Measurements from ENCODE around the gene IMPDH1.

IMPDH1 gene

DNA sequence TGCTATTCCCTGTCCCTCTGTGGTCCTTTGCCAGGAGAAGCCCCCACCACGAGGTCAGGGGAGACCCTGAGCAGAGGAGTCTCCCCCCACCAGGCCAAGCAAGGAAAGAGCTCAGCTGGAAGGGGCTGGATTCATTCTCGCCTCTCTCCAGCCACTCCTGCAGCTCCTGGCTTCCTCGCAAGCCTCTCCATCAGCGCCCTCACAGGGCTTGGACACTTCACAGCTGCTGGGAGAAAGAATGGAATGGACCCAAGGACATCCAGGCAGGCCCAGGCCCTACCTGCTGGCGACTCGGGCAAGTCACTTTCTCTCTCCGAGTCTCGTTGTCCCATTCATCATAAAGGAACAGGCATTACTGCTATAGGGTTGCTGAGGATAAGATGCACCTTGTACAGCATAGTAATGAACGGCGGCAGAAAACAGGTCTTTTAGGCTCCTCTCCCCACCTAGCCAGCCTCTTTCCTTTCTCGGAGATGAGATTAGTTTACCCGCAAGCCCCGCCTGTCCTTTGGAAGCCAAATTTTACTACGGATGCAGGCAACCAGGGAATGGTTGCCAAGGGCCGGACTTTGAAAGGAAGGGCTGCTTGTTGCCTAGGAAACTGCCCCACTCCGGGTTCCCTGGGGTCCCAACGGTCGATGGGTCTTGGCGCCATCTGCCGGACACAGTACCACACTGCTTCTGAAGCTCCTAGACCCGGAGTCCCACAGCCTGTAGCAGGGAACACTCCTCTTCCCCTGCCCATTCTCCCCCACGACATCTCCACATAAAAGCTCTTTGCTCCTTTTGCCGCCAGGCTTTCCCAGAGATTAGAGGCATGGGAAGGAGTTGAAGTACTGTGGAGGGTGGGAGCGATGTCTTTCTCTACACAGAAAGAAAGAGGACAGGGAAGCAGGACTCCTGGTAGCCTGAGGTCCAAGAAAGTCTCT, 22.3 kb downstream of the IMPDH1 start:
- DNase-seq (ENCODE audit: low read depth): no peak

DNA sequence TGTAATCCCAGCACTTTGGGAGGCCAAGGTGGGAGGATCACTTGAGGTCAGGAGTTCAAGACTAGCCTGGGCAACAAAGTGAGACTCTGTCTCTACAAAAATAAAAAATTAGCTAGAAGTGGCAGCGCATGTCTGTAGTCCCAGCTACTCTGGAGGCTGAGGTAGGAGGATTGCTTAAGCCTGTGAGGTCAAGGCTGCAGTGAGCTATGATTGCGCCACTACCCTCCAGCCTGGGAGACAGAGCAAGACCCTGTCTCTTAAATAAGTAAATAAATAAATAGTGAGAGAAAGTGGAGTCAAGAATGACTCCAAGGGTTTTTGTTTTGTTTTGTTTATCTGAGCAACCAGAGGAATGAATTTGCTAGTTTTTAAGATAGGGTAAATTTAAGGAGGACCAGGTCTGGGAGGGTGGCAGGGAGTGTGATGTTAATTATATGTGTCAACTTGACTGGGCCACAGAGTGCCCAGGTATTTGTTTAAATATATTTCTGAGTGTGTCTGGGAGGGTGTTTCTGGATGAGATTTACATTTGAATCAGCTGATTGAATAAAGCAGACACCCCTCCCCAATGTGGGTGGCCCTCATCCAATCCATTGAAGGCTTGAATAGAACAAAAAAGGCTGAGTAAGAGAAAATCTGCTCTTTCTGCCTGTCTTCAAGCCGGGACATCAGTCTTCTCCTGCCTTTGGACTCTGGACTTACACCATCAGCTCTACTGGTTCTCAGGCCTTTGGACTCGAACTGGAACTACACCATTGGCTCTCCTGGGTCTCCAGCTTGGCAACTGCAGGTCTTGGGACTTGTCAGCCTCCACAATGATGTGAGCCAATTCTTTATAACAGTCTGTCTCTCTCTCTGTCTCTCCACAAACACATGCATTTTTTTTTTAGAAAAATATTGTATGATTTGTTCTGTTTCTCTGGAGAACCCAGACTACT, 23.5 kb downstream of the IMPDH1 start:
- DNase-seq (ENCODE audit: low read depth): no peak

DNA sequence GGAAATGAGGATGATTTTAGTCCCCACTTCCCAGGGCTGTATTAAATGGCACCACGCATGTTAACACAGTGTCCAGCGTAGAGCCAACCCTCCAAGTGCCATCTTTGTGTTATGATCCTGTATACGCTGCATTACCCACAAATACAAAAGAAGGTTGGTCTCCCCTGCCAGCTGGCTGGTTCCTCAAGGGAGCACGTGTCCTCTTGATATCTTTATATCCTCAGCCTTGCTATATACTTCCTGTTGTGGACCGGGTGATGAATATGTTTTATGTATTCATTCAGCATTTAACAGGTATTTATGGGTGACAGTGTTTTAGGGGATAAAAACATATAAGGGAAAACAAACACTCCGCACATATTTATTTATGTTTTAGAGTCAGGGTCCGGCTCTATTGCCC, 25.1 kb downstream of the IMPDH1 start:
- DNase-seq (ENCODE audit: low read depth): no peak

- DNase-seq (ENCODE audit: low read depth): no peak
These were observed 26.0 kb downstream of the IMPDH1 start for GRCh38 chr7:128383776-128384175.

GRCh38 chr7:128381161-128381821, 28.5 kb downstream of the IMPDH1 start:
- DNase-seq (ENCODE audit: low read depth): no peak

DNA sequence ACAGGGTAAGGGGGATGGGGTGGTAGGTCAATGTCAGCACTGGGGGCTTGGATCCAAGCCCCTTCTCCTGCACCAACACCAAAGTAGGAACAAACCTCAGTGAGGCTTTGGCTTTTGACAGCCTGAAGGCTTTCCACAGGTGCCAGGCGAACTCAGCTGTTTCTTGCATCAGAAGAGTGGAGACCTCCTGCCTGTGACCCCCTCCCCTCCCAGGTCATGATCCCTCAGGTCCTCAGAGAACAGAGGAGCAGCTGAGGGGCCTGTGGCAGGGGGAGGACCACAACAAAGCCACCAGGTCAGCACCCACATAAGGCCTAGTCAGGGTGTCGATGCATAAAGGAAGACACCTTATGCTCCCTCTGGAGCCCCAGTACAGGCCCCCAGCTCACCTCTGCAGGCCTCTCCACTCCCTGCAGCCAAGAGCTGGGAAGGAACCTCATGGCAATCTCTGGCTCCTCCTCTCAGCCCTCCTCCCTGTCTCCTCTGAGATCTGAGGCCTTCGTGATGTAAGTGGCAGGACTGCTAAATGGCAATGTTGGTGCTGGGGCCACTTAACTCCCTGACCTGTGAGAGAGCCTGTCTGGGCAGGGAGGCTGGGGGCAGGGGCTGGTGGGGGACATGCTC, 29.2 kb downstream of the IMPDH1 start:
- DNase-seq (ENCODE audit: low read depth): no peak

- DNase-seq (ENCODE audit: low read depth): no peak
These were observed 29.8 kb downstream of the IMPDH1 start for GRCh38 chr7:128379900-128380479.

- DNase-seq (ENCODE audit: low read depth): no peak
These were observed 31.1 kb downstream of the IMPDH1 start for GRCh38 chr7:128378637-128379036.

- DNase-seq (ENCODE audit: low read depth): no peak
These were observed 33.7 kb downstream of the IMPDH1 start for GRCh38 chr7:128376077-128376476.

GRCh38 chr7:128374041-128374440, 35.7 kb downstream of the IMPDH1 start:
- DNase-seq (ENCODE audit: low read depth): no peak

DNA sequence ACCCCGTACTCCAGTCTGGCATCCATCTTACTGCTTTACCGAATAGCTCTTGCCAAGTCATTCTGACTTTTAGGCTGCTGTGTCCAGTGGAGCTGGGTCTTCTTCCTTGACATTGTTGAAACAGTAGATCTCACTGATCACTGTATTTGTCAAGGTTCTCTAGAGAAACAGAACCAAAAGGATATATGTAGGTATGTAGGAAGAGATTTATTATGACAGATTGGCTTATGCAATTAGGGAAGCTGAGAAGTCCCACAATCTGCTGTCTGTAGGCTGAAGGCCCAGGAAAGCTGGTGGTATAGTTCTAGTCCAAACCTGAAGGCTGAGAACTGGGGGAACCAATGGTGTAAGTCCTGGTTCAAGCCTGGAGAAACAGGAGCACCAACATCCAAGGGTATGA, 36.2 kb downstream of the IMPDH1 start:
- no peak for DNase-seq (ENCODE audit: low read depth)

GRCh38 chr7:128370491-128370890, 39.3 kb downstream of the IMPDH1 start:
- DNase-seq (ENCODE audit: low read depth): no peak

GRCh38 chr7:128366986-128367385, 42.8 kb downstream of the IMPDH1 start:
- DNase-seq (ENCODE audit: low read depth): no peak

DNA sequence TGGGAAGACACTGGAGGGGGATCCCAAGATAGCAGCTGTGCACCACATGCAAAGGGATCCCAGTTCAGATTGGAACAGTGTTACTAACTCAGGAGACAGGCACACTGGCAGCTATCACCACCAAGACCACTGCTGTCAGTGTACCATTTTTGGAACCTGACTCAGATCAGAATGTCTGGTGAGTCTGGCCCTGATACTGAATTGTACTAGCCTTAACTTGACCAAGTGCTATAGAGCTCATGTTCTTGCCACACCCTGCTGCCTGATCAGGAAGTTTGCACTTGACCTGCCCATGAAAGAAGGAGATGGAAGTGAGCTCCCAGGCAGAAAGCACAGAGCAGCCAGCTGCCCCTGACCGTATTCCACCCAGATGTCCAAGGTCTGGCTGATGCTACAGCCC, 43.5 kb downstream of the IMPDH1 start:
- DNase-seq (ENCODE audit: low read depth): no peak

GRCh38 chr7:128365432-128365831, 44.4 kb downstream of the IMPDH1 start:
- DNase-seq (ENCODE audit: low read depth): no peak

DNA sequence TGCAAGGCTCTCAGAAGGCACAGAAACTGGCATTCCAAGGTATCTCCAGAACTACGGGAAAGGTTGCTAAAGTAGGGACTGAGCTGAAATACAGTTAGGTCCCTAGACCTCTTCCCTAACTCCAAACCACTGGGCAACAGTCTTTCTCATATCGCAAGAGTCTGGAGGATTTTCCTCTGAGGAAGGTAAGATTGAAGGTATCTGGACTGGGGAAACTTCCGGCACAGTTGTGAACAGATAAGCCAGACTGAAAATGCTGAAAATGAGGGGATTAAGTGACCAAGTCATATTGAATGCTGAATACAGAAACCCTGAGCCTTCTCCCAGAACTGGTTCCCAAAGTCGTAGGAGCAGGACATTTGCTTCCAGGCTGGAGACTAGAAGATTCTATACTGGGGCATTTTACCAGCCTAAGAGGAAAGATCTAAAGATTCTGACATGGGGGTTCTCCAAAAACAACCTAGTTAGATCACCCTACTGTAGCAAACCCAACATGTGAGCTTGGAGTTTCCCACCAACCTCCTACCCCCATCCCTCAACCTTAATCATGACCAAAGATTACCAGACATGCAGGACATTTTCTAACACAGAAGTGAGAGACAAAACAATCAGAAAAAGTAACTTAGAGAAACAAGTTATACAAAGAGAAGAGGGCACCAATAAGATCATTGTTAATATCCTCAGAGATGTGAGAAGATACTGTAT, 45.5 kb downstream of the IMPDH1 start:
- no peak for DNase-seq (ENCODE audit: low read depth)

DNA sequence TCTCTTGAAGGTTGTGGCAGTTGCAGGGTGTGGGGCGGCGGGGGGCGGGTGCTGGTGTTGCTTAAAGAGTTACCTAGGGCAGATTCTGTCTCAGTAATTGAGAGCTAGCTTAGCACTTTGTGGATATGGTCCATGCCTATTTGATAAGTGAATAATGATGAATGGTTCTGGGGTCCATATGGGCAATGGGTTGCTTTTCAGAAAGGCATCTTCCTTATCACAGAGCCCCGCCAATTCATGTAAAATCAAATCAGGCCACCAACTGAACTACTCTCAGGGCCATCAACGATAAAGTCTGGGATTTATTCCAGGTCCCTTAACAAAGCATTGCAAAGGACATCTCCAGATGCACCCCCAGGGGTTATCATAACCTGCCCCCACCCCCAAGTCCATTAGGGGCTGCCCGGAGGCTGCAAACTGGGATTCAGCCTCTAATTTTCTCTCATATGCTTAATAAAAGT, 46.5 kb downstream of the IMPDH1 start:
- DNase-seq (ENCODE audit: low read depth): no peak

DNA sequence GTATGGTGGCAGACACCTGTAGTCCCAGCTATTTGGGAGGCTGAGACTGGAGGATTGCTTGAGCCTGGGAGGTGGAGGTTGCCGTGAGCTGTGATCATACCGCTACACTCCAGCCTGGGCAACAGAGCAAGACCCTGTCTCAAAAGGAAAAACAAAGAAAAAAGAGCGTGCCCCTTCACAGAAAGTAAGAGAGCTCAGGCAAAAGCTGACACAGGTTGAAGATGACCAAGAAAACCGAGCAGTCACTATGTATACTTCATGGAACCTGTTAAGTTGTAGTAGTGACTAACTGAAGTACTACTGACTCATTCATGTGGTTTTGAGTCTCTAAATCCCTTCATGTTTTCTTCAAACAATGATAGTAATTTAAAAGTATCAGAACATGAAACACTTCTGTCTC, 47.1 kb downstream of the IMPDH1 start:
- no peak for DNase-seq (ENCODE audit: low read depth)

DNA sequence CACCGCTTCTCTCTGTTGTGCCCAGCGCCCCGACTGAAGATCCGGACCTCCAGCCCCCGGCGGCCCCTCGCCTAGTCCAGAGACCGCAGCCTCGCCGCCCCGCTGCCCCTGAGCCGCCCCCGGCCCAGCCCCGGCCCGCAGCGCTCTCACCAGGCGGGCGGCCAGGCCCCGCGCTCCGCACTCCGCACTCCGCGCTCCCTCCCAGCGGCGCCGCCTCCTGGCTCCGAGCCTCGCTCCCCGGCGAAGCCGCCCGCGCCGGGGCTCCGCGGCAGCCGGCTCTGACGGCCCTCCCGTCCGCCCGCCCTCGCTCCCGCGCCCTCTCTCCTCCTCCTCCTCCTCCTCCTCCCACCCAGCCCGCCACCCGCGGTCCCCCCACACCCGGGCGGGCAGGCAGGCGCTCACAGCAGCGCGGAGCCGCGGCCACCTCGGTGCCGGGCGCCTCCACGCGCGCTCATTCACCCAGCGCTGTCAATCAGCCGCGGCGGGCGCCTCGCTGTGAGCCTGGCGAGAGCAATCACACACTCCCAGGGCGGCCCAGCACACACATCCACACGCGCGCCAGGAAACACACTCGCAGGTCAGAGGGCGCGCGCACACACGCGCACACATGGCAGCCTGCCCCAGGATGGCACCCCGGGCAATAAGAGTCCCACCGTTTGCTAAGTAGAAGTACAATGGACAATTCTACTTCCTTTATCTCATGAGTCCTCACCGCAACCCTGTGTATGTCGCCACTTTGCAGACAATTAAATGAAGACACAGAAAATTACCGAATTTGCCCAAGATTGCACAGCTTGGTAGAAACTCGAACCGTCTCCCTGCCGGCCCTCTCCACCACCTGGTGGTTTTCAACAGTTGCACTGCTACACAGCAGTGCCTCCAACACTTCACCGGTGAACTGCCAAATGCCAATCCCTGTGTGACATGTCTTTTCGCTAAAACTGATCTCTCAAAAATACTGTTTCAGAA, 48.1 kb downstream of the IMPDH1 start, which contains the start of gene PRRT4:
TSS of gene PRRT4 (minus strand) at position 280 of the 969 bp plus-strand sequence.
- DNase-seq (ENCODE audit: low read depth): no peak

- no peak for DNase-seq (ENCODE audit: low read depth)
These were observed 49.5 kb downstream of the IMPDH1 start for GRCh38 chr7:128360359-128360678.

Data from GM04503 (cell line).